PFSK-1 (cell line): ENCODE results near the gene RAB31.

Experiments used
- POLR2AphosphoS5 ChIP-seq: IDR thresholded peaks from 2 replicates; pipeline ENCODE4 v1.6.1; 2012; ENCODE audit warnings: low read depth, mild to moderate bottlenecking, control low read depth, low read length, moderate library complexity
- TF ChIP-seq, protein P1 (sequence below), 2 experiments: IDR thresholded peaks; 2 replicates each; pipeline versions ENCODE4 v1.6.1 to v1.8.0; 2011 to 2012; ENCODE audit warnings: low read depth in 2 of 2, low read length in 2 of 2, control low read depth in 1 of 2, inconsistent platforms in 1 of 2, mild to moderate bottlenecking in 1 of 2, moderate library complexity in 1 of 2; ENCODE audit not compliant: insufficient read depth in 1 of 2

GRCh38 chr18:9814431-9814830 lies 106.3 kb downstream of the RAB31 start:
- no peak for TF ChIP-seq POLR2AphosphoS5
- TF ChIP-seq, protein P1, sequence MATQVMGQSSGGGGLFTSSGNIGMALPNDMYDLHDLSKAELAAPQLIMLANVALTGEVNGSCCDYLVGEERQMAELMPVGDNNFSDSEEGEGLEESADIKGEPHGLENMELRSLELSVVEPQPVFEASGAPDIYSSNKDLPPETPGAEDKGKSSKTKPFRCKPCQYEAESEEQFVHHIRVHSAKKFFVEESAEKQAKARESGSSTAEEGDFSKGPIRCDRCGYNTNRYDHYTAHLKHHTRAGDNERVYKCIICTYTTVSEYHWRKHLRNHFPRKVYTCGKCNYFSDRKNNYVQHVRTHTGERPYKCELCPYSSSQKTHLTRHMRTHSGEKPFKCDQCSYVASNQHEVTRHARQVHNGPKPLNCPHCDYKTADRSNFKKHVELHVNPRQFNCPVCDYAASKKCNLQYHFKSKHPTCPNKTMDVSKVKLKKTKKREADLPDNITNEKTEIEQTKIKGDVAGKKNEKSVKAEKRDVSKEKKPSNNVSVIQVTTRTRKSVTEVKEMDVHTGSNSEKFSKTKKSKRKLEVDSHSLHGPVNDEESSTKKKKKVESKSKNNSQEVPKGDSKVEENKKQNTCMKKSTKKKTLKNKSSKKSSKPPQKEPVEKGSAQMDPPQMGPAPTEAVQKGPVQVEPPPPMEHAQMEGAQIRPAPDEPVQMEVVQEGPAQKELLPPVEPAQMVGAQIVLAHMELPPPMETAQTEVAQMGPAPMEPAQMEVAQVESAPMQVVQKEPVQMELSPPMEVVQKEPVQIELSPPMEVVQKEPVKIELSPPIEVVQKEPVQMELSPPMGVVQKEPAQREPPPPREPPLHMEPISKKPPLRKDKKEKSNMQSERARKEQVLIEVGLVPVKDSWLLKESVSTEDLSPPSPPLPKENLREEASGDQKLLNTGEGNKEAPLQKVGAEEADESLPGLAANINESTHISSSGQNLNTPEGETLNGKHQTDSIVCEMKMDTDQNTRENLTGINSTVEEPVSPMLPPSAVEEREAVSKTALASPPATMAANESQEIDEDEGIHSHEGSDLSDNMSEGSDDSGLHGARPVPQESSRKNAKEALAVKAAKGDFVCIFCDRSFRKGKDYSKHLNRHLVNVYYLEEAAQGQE (IDR thresholded peaks at IDR 0.05; ENCODE audit: insufficient read depth in 1 of 2, low read depth in 2 of 2, low read length in 2 of 2) = no peak
